K562 (cell line): ENCODE results near the gene MLIP.

Experiments
- CTCF ChIP-seq, 3 experiments: IDR thresholded peaks in 2 of 3; conservative IDR thresholded peaks in 1 of 3; 2 replicates each; pipeline ENCODE4 v1.5.1; 2011 to 2012; ENCODE audit warnings: low read length in 3 of 3, mild to moderate bottlenecking in 3 of 3, control low read depth in 2 of 3, improper control_type of control experiment in 1 of 3, inconsistent platforms in 1 of 3, low read depth in 1 of 3, mixed read lengths in 1 of 3, moderate library complexity in 1 of 3; ENCODE audit not compliant: insufficient read depth in 2 of 3
- ETV6 ChIP-seq, 3 experiments: fragments of 150-350 bp in 1 of 3; sonication (generic) in 1 of 3; formaldehyde crosslinking in 1 of 3; IDR thresholded peaks; 2 replicates each; pipeline versions ENCODE4 v1.6.1 to v1.8.0; 2014 to 2022; ENCODE audit warnings: borderline replicate concordance in 2 of 3, low read depth in 2 of 3, antibody characterized with exemption in 1 of 3, low read length in 1 of 3, mild to moderate bottlenecking in 1 of 3, missing genetic modification reagents in 1 of 3
- POLR2AphosphoS5 ChIP-seq: IDR thresholded peaks from 2 replicates; pipeline ENCODE4 v1.6.1; 2011; ENCODE audit warnings: mild to moderate bottlenecking, low read depth, low read length, moderate library complexity; ENCODE audit not compliant: control insufficient read depth, insufficient read depth
- RAD51 ChIP-seq: fragments of 450-650 bp; IDR thresholded peaks from 2 replicates; pipeline ENCODE4 v1.7.1; 2016; ENCODE audit warnings: low read depth, mild to moderate bottlenecking, borderline replicate concordance
- RFX1 ChIP-seq: fragments of 450-650 bp; IDR thresholded peaks from 2 replicates; pipeline ENCODE4 v1.6.1; 2016; ENCODE audit warnings: mild to moderate bottlenecking, moderate library complexity
- TAF1 ChIP-seq: IDR thresholded peaks from 2 replicates; pipeline ENCODE4 v1.6.1; 2011; ENCODE audit warnings: mild to moderate bottlenecking, low read length, moderate library complexity; ENCODE audit not compliant: insufficient read depth, control insufficient read depth, severe bottlenecking; ENCODE audit errors: extremely low read depth

DNA sequence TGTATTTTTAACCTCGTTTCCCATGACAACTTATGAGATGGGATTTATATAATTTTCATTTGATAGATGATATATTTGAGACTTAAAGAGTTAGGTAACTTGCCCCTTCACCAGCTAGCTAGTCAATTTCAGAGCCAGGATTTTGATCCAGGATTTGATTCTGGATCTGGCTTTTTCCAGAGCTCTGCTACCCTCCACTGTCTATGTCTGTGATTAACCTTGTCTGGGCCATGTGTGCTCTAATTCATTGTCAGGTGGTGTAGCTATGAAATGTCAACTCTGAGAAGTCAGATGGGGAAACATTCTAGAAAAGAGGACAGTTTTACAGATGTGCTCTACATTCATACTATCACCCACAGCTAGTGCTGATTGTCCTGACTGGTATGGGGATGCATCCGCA lies 42.5 kb upstream of the MLIP start:
- no peak for TF ChIP-seq CTCF (IDR thresholded peaks at IDR 0.05 in 2 of 3, conservative IDR thresholded peaks at IDR 0.05 in 1 of 3; ENCODE audit: insufficient read depth in 2 of 3, low read depth in 1 of 3, low read length in 3 of 3)
- TF ChIP-seq RAD51, result no peak
- no peak for TF ChIP-seq POLR2AphosphoS5
- TF ChIP-seq ETV6 (IDR thresholded peaks at IDR 0.05; ENCODE audit: borderline replicate concordance in 1 of 2, low read depth in 2 of 2, low read length in 1 of 2), result no peak
- TF ChIP-seq ETV6 (CRISPR knock-in tag; IDR thresholded peaks at IDR 0.05; ENCODE audit: borderline replicate concordance), result no peak
- TF ChIP-seq RFX1, result no peak
- no peak for TF ChIP-seq TAF1
